Gastrocnemius medialis (tissue), 4 donors: ENCODE data around the gene GMEB2. TPM values are rescaled to one million over a fixed set of nuclear protein-coding genes. Genes with fewer than 3 reads are reported as not detected.
A peak's percentile ranks its signal among the peaks of the same experiment; 100 is the strongest.

Experiments used
- ATAC-seq, 2 donors: fragments of 150-250 bp; one replicate each; pipeline ENCODE4 v1.9.1; 2016
- DNase-seq, 2 donors: peaks; one replicate each; pipeline ENCODE4 v3.0.0-alpha.2; 2019
- H3K27ac ChIP-seq, 4 donors: fragments of 200-600 bp; sonication (generic); 1 replicate in 1 of 4; 2 replicates in 3 of 4; pipeline ENCODE4 v1.5.1; 2016 to 2018; ENCODE audit warnings: mild to moderate bottlenecking in 2 of 4, moderate library complexity in 1 of 4
- H3K27me3 ChIP-seq, 3 donors: fragments of 200-600 bp; sonication (generic) in 2 of 3; 1 replicate in 1 of 3; 2 replicates in 2 of 3; pipeline versions ENCODE4 v1.5.1 to v1.6.0; 2016 to 2019; ENCODE audit warnings: mild to moderate bottlenecking in 1 of 3, moderate library complexity in 1 of 3
- H3K36me3 ChIP-seq, 2 donors: fragments of 200-600 bp; sonication (generic) in 1 of 2; one replicate each; pipeline ENCODE4 v1.5.1; 2017 to 2018
- H3K4me1 ChIP-seq, 2 donors: fragments of 200-600 bp; sonication (generic) in 1 of 2; one replicate each; pipeline ENCODE4 v1.5.1; 2016 to 2017; ENCODE audit warnings: mild to moderate bottlenecking in 2 of 2
- H3K4me3 ChIP-seq, 4 donors: fragments of 200-600 bp; sonication (generic) in 3 of 4; 1 replicate in 1 of 4; 2 replicates in 3 of 4; pipeline ENCODE4 v1.5.1; 2016 to 2019; ENCODE audit warnings: mild to moderate bottlenecking in 2 of 4
- H3K9me3 ChIP-seq, 3 donors: fragments of 200-600 bp; sonication (generic) in 2 of 3; 1 replicate in 1 of 3; 2 replicates in 2 of 3; pipeline ENCODE4 v1.5.1; 2016 to 2019
- CTCF ChIP-seq, 5 experiments: fragments of 450-650 bp in 3 of 5; fragments of 200-600 bp in 2 of 5; sonication (generic) in 2 of 5; IDR thresholded peaks in 4 of 5; conservative IDR thresholded peaks in 1 of 5; 1 replicate in 4 of 5; 2 replicates in 1 of 5; pipeline ENCODE4 v1.5.1; 2016 to 2019; ENCODE audit warnings: antibody characterized with exemption in 5 of 5, mild to moderate bottlenecking in 3 of 5, moderate library complexity in 3 of 5
- POLR2A ChIP-seq, 2 donors: fragments of 450-650 bp; IDR thresholded peaks; one replicate each; pipeline ENCODE4 v1.6.1; 2017; ENCODE audit warnings: antibody characterized with exemption in 2 of 2, mild to moderate bottlenecking in 2 of 2, moderate library complexity in 2 of 2
- in situ Hi-C, 4 donors: fragments of 200-750 bp; cut with MboI; loops; one replicate each; pipeline versions ENCODE4 v1.15.0 to v1.8.0; 2017; ENCODE audit warnings: low sequenced_read_pairs in 4 of 4
- intact Hi-C: fragments of 100-400 bp; cut with DNase I; formaldehyde crosslinking; loops from one replicate; pipeline ENCODE4 v1.15.1; 2023; ENCODE audit warnings: low total_unique reads
- total RNA-seq, 4 donors: library from RNA; depleted of rRNA; stranded (reverse); fragments of >200 nt; gene quantifications; one replicate each; pipeline versions ENCODE4 v1.1.0 to v1.2.3, GENCODE V29; 2016

The GMEB2 gene
- total RNA-seq, 4 donors from 2014 or later = 6.1 to 14.3 (median 6.8) TPM

GRCh38 chr20:63539092-63539430, 87.8 kb downstream of the GMEB2 start:
- Histone ChIP-seq H3K36me3 (no peaks in the 10 kb centered on the region), H3K27ac (no peak overlapping the region), H3K9me3 (no peaks in the 10 kb centered on the region), H3K4me1 (peaks cover 0 to 4% of the 10 kb centered on the region in 2 donors), H3K4me3 (no peak overlapping the region), H3K27me3 (peaks cover 16 to 25% (median 22%) of the 10 kb centered on the region in 3 donors)
- intact Hi-C loops = loop anchor here (2.0 to 5.0 kb wide), 2 partner anchors 73 to 258 kb away; no protein-coding TSS in a partner anchor
- DNase-seq (no peak), ATAC-seq (no peak)
- TF ChIP-seq CTCF (IDR thresholded peaks at IDR 0.05 in 4 of 5, conservative IDR thresholded peaks at IDR 0.05 in 1 of 5) (no peak), POLR2A (IDR thresholded peaks at IDR 0.05) (no peak)
- in situ Hi-C loops = loop anchor here in 1 of 4 donors (25.0 kb wide), 1 partner anchor 98 kb away; the partner anchor contains the start of gene GMEB2

GRCh38 chr20:63538204-63539091, 88.5 kb downstream of the GMEB2 start:
- H3K4me1 ChIP-seq = peaks cover 0 to 4% of the 10 kb centered on the region in 2 donors
- no peak for DNase-seq
- ATAC-seq = peak; percentile 25 to 27
- in situ Hi-C loops = loop anchor here in 1 of 4 donors (25.0 kb wide), 1 partner anchor 99 kb away; the partner anchor contains the start of gene GMEB2
- peak overlapping the region in 2 of 4 donors; percentile 9 to 40 for H3K4me3 ChIP-seq
- H3K27ac ChIP-seq = peak overlapping the region in 1 of 4 donors; percentile 23
- TF ChIP-seq CTCF (IDR thresholded peaks at IDR 0.05 in 4 of 5, conservative IDR thresholded peaks at IDR 0.05 in 1 of 5) = peak in 2 of 5 experiments; percentile 10 to 24
- TF ChIP-seq POLR2A (IDR thresholded peaks at IDR 0.05) = no peak
- H3K9me3 ChIP-seq = no peaks in the 10 kb centered on the region
- no peaks in the 10 kb centered on the region for H3K36me3 ChIP-seq
- peaks cover 22 to 31% (median 28%) of the 10 kb centered on the region in 3 donors for H3K27me3 ChIP-seq
- intact Hi-C loops = loop anchor here (1.0 to 5.0 kb wide), 3 partner anchors 74 to 436 kb away; no protein-coding TSS in a partner anchor

Other genes with a start within 250 kb of the GMEB2 start
- not detected for gene KCNQ2, start 154.4 kb downstream of the GMEB2 start, total RNA-seq
- 1,000 to 10,000 TPM; 1,736 to 2,603 (median 2,395) TPM for gene EEF1A2, start 128.0 kb downstream of the GMEB2 start, total RNA-seq
- gene PPDPF, start 106.3 kb downstream of the GMEB2 start, total RNA-seq = 100 to 1,000 TPM in 1 of 4 donors, 10 to 100 TPM in 3; 50.2 to 207 (median 76.1) TPM
- under 1 TPM in 1 of 4 donors, not detected in 3; 0.36 TPM for gene PTK6, start 89.7 kb downstream of the GMEB2 start, total RNA-seq
- gene SRMS, start 79.4 kb downstream of the GMEB2 start, total RNA-seq = not detected
- gene FNDC11, start 72.9 kb downstream of the GMEB2 start, total RNA-seq = under 1 TPM in 1 of 4 donors, not detected in 3; 0.13 TPM
- gene HELZ2, start 52.9 kb downstream of the GMEB2 start, total RNA-seq = 1 to 10 TPM; 1.7 to 6.2 (median 3.6) TPM
- gene STMN3, start 26.3 kb upstream of the GMEB2 start, total RNA-seq = 1 to 10 TPM in 1 of 4 donors, under 1 TPM in 3; 0.51 to 1.9 (median 0.88) TPM
- 1 to 10 TPM; 2.4 to 9.1 (median 6.0) TPM for gene RTEL1, start 31.2 kb upstream of the GMEB2 start, total RNA-seq
- 1 to 10 TPM; 1.2 to 4.8 (median 3.1) TPM for gene TNFRSF6B, start 69.6 kb upstream of the GMEB2 start, total RNA-seq
- gene ARFRP1, start 80.9 kb upstream of the GMEB2 start, total RNA-seq = 10 to 100 TPM; 26.9 to 35.1 (median 27.8) TPM
- gene ZGPAT, start 80.9 kb upstream of the GMEB2 start, total RNA-seq = 10 to 100 TPM; 13.4 to 20.8 (median 15.5) TPM
- 1 to 10 TPM; 2.0 to 6.3 (median 4.1) TPM for gene LIME1, start 109.6 kb upstream of the GMEB2 start, total RNA-seq
- gene SLC2A4RG, start 112.7 kb upstream of the GMEB2 start, total RNA-seq = 10 to 100 TPM; 26.0 to 58.7 (median 39.1) TPM
- gene ZBTB46, start 204.2 kb upstream of the GMEB2 start, total RNA-seq = 1 to 10 TPM; 4.3 to 7.1 (median 5.6) TPM
- gene ABHD16B, start 234.4 kb upstream of the GMEB2 start, total RNA-seq = not detected
- gene TPD52L2, start 238.2 kb upstream of the GMEB2 start, total RNA-seq = 10 to 100 TPM; 57.7 to 92.4 (median 59.8) TPM